ENCODE results near the gene SYT8. TPM values are rescaled to one million over a fixed set of nuclear protein-coding genes. Genes with fewer than 3 reads are reported as not detected.
A peak's percentile ranks its signal among the peaks of the same experiment; 100 is the strongest.

SYT8 gene
- total RNA-seq, 2 donors from 2014 or later = 1.7 to 4.1 TPM

- no peak overlapping the region for H3K27ac ChIP-seq
- H3K4me3 ChIP-seq = no peak overlapping the region
- no peak for DNase-seq (ENCODE audit: low spot score)
- no peaks in the 10 kb centered on the region for H3K9me3 ChIP-seq
- peaks cover 5% of the 10 kb centered on the region for H3K4me1 ChIP-seq (replicated peaks)
- H3K36me3 ChIP-seq = no peaks in the 10 kb centered on the region
- no peak for TF ChIP-seq POLR2AphosphoS5 (IDR thresholded peaks at IDR 0.05)
- no peak for TF ChIP-seq CTCF (IDR thresholded peaks at IDR 0.05)
- no peak for TF ChIP-seq POLR2A (IDR thresholded peaks at IDR 0.05)
- intact Hi-C loops (cut with DNase I) = loop anchor here (5.0 kb wide), 2 partner anchors 46 to 316 kb away; no protein-coding TSS in a partner anchor
- 89% methylated on average over 38 of the region's 43 CpGs for WGBS
- no peaks in the 10 kb centered on the region for H3K27me3 ChIP-seq (replicated peaks; ENCODE audit: insufficient read depth)
Observed at GRCh38 chr11:1836011-1836945, 1.5 kb downstream of the SYT8 start.

GRCh38 chr11:1837171-1838076 is 2.6 kb downstream of the SYT8 start:
- Histone ChIP-seq H3K36me3 (no peaks in the 10 kb centered on the region), H3K27me3 (replicated peaks; ENCODE audit: insufficient read depth) (no peaks in the 10 kb centered on the region), H3K9me3 (no peaks in the 10 kb centered on the region), H3K4me3 (no peak overlapping the region), H3K27ac (no peak overlapping the region), H3K4me1 (replicated peaks) (peaks cover 5% of the 10 kb centered on the region)
- WGBS = 56% methylated on average over 33 of the region's 38 CpGs
- TF ChIP-seq CTCF (IDR thresholded peaks at IDR 0.05) (peak; percentile 54 to 84 (median 64)), POLR2AphosphoS5 (IDR thresholded peaks at IDR 0.05) (no peak)
- no peak for DNase-seq (ENCODE audit: low spot score)
- intact Hi-C loops (cut with DNase I) = loop anchor here (5.0 kb wide), 2 partner anchors 45 to 315 kb away; no protein-coding TSS in a partner anchor

- H3K4me3 ChIP-seq = no peak overlapping the region
- no peaks in the 10 kb centered on the region for H3K4me1 ChIP-seq (replicated peaks)
- no peaks in the 10 kb centered on the region for H3K27me3 ChIP-seq (replicated peaks; ENCODE audit: insufficient read depth)
- H3K36me3 ChIP-seq = no peaks in the 10 kb centered on the region
- intact Hi-C loops (cut with DNase I) = loop anchor here (5.0 kb wide), 2 partner anchors 44 to 314 kb away; no protein-coding TSS in a partner anchor
- 57% methylated on average over 14 of the region's 17 CpGs for WGBS
- H3K27ac ChIP-seq = no peak overlapping the region
- DNase-seq (ENCODE audit: low spot score) = no peak
- TF ChIP-seq POLR2A (IDR thresholded peaks at IDR 0.05) (no peak), POLR2AphosphoS5 (IDR thresholded peaks at IDR 0.05) (no peak), CTCF (IDR thresholded peaks at IDR 0.05) (no peak)
- no peaks in the 10 kb centered on the region for H3K9me3 ChIP-seq
Observed at GRCh38 chr11:1838077-1838425, 3.3 kb downstream of the SYT8 start.

GRCh38 chr11:1838426-1839144 is 3.8 kb downstream of the SYT8 start, which contains the start of gene TNNI2:
Gene TNNI2 (plus strand): TSS chr11:1838981. CDS start chr11:1839697, 716 bp downstream.
- intact Hi-C loops (cut with DNase I) = loop anchor here (5.0 kb wide), 2 partner anchors 44 to 314 kb away; no protein-coding TSS in a partner anchor
- DNase-seq (ENCODE audit: low spot score) = no peak
- WGBS = 86% methylated on average over 31 of the region's 32 CpGs
- no peaks in the 10 kb centered on the region for H3K4me1 ChIP-seq (replicated peaks)
- H3K27me3 ChIP-seq (replicated peaks; ENCODE audit: insufficient read depth) = no peaks in the 10 kb centered on the region
- H3K9me3 ChIP-seq = no peaks in the 10 kb centered on the region
- no peak within 1 kb of the TSS for H3K27ac ChIP-seq
- H3K36me3 ChIP-seq = no peaks in the 10 kb centered on the region
- H3K4me3 ChIP-seq = no peak within 1 kb of the TSS
- TF ChIP-seq POLR2AphosphoS5 (IDR thresholded peaks at IDR 0.05) (no peak), CTCF (IDR thresholded peaks at IDR 0.05) (no peak), POLR2A (IDR thresholded peaks at IDR 0.05) (no peak)

Measured in prostate gland (tissue), 2 donors.